ENCODE measurements around the gene NKX1-2.

- TF ChIP-seq CTCF (IDR thresholded peaks at IDR 0.05 in 2 of 3, conservative IDR thresholded peaks at IDR 0.05 in 1 of 3; ENCODE audit: borderline replicate concordance in 1 of 3, insufficient read depth in 1 of 3, low read depth in 2 of 3, low read length in 2 of 3) (no peak), EZH2phosphoT487 (IDR thresholded peaks at IDR 0.05; ENCODE audit: borderline replicate concordance) (no peak), POLR2A (IDR thresholded peaks at IDR 0.05; ENCODE audit: borderline replicate concordance, extremely low read depth, insufficient read depth, insufficient read length) (no peak), EGR1 (IDR thresholded peaks at IDR 0.05; ENCODE audit: low read depth) (no peak), REST (IDR thresholded peaks at IDR 0.05; ENCODE audit: low read depth) (no peak), SP1 (IDR thresholded peaks at IDR 0.05; ENCODE audit: low read depth) (no peak), RAD21 (IDR thresholded peaks at IDR 0.05; ENCODE audit: low read depth) (no peak)
These were observed 36.8 kb upstream of the NKX1-2 start for GRCh38 chr10:124486635-124487034.
